Epithelial cell of prostate (primary cell): Measurements from ENCODE around the gene SEMA3G.

Experiments
- DNase-seq: peaks from one replicate; pipeline ENCODE4 v3.0.0-alpha.2; 2011; ENCODE audit warnings: low read depth, low spot score
- H3K27ac ChIP-seq: fragments of 450-650 bp; 2 replicates; pipeline ENCODE4 v1.5.1; 2017; ENCODE audit warnings: mild to moderate bottlenecking

Gene SEMA3G

DNA sequence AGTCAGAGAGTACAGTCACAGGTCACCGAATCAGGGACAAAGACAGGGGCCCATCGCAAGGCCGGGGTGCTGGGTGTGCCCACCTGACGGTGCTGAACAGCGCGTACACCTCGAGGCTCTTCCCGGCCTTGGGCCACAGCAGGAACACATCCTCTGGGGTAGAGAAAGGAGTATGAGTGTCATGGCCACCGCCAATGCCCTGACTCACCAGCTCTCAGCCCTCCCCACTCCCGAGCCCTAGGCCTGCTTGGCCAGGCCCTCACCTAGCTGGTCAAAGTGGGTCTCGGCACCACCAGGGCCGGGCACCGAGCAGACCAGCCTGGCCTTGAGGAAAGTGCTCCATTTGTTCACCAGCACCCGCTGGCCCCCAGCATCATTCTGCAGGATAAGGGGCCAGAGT lies 4.2 kb downstream of the SEMA3G start:
- DNase-seq: no peak

DNA sequence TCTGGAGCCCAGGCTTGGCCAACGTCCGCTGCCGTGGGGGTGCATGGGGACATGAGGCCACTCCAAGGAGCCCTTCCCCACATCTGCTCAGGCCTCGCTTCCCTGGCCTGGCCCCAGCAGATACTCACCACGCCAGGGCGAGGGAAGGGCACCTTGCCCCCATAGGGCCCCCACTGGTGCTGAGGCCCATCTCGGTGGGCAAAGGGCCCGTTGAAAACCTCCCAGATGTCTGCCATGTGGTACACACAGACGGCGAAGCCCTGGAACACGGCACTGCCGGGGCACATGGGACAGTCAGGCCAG lies 4.7 kb downstream of the SEMA3G start:
- DNase-seq: no peak
- no peak overlapping the region for H3K27ac ChIP-seq

More for the DNA sequence above, 4.2 kb downstream of the SEMA3G start:
- no peak overlapping the region for H3K27ac ChIP-seq

- no peak for DNase-seq
These were observed 5.3 kb downstream of the SEMA3G start for GRCh38 chr3:52439426-52440248.

DNA sequence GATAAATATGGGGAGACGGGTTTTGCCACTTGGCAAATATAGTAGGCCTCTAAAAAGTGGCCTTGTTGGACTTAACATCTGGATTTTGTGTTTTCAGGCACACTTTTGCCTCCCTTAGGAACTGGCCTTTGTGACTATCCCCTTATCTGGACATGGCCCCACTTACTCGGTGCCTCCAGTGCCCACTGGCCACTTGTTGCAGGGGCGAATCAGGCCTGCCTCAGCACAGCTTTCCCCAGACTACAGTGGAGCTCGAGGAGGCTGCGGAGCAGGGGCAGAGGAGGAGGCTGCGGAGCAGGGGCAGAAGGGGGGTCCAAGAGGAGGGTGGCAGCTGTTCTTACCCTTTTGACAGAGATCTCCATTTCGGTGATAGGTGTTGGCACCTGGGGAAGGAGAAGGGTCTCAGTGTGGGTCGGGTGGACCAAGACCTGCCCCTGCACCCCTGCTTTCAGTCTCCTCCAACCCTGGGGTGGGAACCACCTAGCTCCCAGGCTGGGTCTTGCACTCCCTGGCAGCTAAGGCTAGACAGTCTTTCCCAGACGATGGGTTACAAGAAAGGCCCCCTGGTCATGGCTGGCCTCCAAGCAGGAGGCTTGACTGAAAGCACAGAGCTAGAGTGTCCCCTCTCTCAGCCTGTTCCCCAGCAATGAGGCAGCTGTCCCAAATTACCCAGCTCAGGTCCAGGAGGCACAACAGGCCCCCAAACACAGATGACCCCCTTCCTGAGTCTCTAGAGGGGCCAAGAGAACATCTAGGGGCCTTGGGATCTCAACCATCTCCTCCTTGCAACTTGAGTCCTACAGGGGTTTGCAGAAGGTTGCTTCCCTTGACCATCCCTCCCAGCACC lies 6.1 kb downstream of the SEMA3G start:
- no peak overlapping the region for H3K27ac ChIP-seq
- no peak for DNase-seq

More at GRCh38 chr3:52439426-52440248, 5.3 kb downstream of the SEMA3G start:
- H3K27ac ChIP-seq: no peak overlapping the region

DNA sequence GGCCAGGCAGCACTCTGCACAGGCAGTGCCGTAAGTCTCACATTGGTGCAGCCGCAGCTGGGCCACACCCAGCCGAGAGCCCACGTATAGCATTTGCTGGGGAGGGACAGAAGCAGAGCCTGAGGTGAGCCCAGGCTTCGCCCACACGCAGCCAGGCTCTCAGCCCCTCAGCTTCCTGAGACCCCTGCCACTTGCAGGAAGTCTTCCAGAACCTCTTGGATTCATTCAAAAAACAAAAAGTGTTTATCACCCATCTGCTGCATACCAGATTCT lies 6.9 kb downstream of the SEMA3G start:
- H3K27ac ChIP-seq: no peak overlapping the region
- DNase-seq: no peak

GRCh38 chr3:52437326-52438103 lies 7.4 kb downstream of the SEMA3G start:
- DNase-seq: no peak

GRCh38 chr3:52436500-52437149 lies 8.3 kb downstream of the SEMA3G start:
- H3K27ac ChIP-seq: no peak overlapping the region
- no peak for DNase-seq

More at GRCh38 chr3:52437326-52438103, 7.4 kb downstream of the SEMA3G start:
- H3K27ac ChIP-seq: no peak overlapping the region

DNA sequence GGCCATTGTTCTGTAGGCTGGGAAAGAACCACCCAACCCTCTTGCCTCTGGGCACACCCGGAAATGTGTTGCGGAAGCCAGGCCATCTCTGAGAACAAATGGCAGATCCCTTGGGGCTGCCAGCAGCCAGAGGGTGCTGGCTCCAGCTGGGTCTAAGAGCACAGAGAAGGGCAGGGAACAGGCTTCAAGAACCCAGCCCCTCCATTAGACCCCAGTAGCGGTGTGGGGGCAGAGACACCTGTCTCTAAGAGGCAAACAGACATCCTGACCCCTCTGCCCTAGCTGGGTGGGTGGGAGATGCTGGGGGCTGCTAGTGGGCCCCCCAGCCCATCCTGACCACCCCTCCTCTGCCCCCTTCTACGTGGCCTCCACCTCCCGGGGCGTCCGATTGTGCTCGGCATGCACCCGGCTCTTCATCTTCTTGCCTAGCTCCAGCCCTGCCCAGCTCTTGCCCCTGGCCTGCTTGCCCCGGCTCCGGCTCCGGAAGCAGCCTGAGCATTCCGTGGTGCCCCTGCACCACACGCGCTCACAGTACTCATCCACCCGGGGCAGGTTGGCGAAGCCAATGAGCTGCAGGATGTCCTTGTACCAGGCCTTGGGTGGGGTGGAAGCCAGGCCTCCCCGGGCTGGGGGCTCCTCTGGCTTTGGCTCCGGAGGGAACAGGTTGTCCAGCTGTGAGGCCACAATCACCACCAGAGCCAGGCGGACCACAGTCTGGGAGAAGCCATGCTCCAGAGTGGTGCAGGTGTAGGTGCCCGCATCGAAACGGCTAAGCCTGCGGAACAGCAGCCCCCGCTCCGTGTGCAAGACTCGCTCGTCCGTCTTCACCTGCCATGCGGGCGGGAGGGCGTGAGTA lies 9.4 kb downstream of the SEMA3G start:
- H3K27ac ChIP-seq: no peak overlapping the region
- DNase-seq: no peak

DNA sequence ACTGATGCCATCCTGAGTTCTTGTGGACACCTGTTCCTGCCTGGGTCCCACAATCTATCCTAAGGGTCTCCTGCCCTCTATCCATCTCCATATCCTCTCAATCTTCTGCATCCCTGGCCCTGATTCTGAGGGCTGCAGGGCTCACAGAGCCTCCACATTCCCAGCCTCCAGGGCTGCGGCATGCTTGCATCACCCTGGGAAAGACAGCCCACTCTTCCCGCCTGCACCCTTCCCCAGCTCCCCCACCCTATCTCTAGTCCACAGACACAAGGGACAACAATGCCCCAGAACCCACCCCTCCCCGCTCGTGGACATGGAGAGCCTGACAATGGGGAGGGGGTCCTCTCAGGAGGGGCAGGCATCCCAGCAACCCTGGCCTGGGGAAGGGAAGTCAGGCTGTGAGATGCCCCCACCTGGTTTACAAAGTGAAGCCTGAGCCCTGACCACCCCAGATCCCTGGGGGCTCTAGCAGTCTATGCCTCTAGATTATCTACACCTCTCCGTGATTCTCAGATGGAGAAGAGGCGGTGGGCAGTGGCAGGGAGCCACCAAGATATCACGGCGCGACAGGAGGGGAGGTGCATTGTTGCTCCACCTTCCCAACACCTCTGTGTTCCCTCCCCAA lies 10.3 kb downstream of the SEMA3G start:
- H3K27ac ChIP-seq: no peak overlapping the region

DNA sequence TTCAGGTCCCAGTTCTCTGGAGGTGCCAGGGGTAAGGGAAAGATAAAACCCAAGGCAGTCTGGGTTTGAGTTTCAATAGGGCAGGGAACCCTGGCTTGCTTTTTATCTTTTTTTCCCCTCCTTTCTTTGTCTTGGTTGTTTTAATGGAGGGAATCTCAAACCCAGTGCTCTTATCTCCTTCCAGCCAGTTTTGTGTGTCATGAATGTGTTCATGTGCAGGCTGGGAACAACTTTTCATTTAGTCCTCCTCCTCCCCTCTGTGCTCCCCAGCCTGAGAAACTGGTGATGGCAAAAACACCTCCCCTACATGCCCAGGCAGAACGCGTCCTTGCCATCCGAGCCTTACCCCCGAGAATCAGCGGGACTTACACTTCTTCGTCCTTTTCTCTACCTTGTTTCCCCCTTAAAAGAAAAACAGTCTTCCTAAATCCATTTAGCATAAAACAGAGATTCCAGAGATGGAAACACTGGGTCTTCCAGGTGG lies 10.9 kb downstream of the SEMA3G start:
- H3K27ac ChIP-seq: no peak overlapping the region
- no peak for DNase-seq

More for the DNA sequence above, 10.3 kb downstream of the SEMA3G start:
- no peak for DNase-seq

DNA sequence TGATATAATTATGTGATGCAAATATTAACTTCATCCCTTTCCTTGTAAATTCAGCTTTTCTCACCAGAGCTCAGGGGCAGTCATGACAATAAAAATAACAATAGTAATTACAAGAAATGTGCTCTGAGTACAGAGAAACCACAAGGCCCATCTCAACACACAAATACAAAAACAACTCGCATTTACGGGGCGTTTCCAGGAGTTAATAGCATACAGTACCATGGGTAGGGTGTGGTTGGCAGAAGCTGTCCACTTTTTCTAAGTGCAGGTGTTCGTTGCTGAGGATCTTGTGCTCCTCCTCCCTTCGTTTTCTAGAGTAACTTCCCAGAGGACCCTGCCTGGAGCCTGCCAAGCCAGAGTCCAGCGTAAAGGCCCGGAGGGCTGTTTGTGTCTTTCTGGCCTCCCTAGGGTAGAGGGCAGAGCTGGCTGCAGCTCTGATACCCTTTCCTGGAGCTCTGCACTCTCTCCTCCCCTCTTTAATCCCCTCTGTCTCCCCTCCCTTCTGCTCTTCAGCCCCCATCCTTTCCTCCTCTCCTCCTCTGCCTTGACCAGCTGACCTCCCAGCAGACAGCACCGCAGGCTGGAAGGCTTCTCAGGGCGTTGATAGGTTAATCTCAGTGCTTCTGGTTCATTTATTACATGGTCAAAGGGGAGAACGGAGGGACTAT lies 11.4 kb downstream of the SEMA3G start:
- no peak overlapping the region for H3K27ac ChIP-seq
- no peak for DNase-seq

DNA sequence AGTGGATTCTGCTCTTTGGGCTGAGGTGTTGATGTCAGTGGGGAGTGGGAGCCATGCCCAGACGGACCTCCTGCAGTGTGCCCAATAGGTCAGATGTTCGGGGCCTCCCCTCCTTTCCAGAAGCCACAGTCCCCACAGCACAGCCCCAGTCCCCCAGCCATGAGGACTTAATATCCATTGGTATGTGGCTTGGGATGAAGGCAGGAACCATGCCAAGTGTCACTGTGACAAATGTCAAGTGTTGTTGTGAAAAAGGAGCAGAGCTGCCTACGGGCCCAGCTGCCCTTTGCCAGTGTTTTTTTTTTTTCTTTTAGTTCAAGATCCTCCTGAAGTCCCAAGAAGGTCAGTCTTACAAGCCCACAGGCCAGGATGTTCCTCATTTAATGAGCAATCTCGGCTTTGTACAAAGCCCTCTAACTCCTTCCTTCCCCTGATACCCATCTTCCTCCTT lies 12.2 kb downstream of the SEMA3G start:
- DNase-seq: no peak
- no peak overlapping the region for H3K27ac ChIP-seq

- no peak for DNase-seq
- H3K27ac ChIP-seq: no peak overlapping the region
These were observed 12.7 kb downstream of the SEMA3G start for GRCh38 chr3:52432225-52432624.

- no peak for DNase-seq
- no peak overlapping the region for H3K27ac ChIP-seq
These were observed 13.3 kb downstream of the SEMA3G start for GRCh38 chr3:52431459-52432223.

DNA sequence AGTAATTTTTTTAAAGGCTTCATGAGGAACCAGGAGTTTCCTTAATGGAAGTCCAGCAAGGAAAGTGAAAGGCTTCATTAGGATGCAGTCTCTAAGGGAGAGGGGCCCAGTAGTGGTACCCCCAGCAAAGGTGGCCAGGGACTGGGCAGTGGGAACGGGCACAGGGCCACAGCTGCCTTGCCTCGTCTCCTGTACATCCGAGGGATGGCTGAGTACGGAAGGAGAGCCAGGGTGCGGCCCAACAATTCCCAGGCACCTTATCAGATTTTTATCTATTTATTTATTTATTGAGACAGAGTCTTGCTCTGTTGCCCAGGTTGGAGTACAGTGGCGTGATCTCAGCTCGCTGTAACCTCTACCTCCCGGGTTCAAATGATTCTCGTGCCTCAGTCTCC lies 14.5 kb downstream of the SEMA3G start:
- DNase-seq: no peak
- no peak overlapping the region for H3K27ac ChIP-seq

- no peak for DNase-seq
- no peak overlapping the region for H3K27ac ChIP-seq
These were observed 15.0 kb downstream of the SEMA3G start for GRCh38 chr3:52429779-52430415.

DNA sequence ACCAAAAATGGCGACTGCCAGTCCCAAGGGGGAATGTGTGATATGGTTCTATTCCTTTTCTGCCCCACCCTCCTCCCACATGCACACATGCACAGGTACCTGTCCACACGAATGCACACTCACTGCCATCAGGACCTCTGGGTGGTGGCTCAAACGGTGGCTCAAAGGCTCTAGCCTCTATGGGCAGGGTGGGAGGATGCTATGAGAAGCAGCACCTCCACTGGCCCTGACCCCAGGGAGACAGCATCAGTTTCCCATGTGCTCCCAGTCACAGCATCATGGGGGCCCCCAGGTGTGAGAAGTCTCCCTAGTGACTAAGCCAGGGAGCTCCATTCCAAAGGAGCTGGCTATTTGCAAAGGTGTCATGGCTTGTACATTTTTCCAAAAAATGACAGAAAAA lies 15.9 kb downstream of the SEMA3G start:
- no peak for DNase-seq
- no peak overlapping the region for H3K27ac ChIP-seq
